Activated effector memory CD4-positive, alpha-beta T cell treated with Interleukin-2 at 50 U/mL for 16 hours (primary cell): Measurements from ENCODE around the gene CPSF4L.
"Not testable (repeated sequence)": the region's sequence is repeated elsewhere in the genome, so short reads cannot be mapped to it uniquely, and the experiment has no call there.

Source experiments
- DNase-seq: peaks from one replicate; pipeline ENCODE4 v3.0.0-alpha.2; 2020

Gene CPSF4L

DNA sequence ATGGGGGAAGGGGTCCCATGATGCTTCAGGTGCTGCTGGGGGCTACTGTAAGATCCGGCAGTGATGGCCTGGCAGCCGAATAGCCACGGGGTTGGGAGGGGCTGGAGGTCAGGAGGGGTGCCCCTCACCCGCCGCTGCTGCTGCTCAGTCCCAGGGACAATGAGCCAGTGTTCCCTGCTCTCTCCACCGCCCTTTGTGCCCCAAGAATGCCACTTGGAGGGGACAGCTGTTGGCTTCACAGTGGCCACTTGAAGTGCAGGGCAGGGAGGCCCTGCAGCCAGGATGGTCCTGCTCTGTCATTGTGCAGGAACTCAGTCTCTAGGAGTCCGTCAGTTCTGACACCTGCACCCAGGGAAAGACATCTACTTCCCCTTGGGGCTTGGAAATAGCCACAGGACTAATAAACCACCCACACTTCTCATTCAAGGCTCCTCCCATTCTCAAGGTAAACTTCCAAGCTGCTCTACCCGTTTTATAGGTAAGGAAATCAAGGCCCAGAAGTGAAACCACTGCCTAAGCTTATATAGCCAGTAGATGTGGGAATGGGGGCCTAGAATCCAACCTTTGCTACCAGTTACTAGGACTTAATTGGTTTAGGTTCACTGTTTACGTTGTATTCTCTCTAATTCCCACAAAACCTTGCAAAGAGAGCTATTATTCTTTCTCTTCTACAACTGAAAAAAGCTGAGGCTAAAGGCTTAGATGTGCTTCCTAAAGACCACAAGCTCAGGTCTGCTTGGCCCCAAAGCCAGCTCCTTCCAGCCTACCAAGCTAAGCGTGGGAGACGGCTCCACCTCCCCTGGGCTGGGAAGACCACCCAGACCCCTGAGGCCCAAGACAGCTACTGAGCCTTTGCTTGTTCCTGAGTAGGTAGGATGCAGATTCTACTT, 6.2 kb upstream of the CPSF4L start:
- no peak for DNase-seq

DNA sequence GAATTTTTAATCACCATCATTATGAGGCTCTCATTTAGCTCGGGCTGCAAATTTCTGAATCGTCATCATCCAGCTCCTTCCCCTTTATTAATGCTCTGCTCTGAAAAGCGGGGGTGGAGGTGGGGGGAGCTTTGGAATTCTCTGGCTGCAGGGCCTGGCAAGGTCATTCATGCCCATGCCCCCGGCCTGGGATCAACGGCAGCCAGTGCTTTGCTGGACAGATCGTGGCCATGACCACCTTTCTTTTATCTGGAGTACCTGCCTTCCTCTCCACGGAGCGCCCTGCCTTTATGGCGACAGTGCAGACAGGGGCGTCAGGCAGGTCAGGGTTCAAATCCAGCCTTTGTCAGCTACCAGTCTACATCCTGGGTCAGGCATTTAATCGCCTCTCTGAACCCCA, 5.1 kb upstream of the CPSF4L start:
- no peak for DNase-seq

DNA sequence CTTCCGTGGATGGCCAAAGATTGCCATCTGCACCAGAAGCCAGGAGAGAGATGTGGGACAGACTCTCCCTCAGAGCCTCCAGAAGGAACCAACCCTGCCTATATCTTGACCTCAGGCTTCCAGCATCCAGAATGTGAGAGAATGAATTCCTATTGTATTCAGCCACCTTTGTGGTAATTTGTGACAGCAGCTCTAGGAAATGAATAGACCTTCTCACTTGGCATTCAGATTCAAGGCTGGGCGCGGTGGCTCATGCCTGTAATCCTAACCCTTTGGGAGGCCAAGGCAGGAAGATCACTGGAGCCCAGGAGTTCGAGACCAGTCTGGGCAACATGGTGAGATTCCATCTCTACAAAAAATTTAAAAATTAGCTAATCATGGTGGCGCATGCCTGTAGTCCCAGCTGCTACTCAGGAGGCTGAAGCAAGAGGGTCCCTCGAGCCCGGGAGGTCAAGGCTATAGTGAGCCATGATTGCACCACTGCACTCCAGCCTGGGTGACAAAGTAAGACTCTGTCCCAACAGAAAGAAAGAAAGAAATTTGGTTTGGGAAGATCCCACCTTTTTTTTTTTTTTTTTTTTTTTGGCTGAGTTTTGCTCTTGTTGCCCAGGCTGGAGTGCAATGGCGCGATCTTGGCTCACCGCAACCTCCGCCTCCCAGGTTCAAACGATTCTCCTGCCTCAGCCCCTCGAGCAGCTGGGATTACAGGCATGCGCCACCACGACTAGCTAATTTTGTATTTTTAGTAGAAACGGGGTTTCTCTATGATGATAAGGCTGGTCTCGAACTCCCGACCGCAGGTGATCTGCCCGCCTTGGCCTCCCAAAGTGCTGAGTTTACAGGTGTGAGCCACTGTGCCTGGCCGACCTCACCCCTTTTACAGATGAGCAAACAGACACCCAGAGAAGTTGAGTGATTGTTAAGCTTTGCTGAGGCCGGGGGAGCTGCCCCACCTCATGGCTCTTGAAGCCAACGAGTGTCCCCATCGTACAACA, 4.3 kb upstream of the CPSF4L start:
- DNase-seq, result no peak

DNA sequence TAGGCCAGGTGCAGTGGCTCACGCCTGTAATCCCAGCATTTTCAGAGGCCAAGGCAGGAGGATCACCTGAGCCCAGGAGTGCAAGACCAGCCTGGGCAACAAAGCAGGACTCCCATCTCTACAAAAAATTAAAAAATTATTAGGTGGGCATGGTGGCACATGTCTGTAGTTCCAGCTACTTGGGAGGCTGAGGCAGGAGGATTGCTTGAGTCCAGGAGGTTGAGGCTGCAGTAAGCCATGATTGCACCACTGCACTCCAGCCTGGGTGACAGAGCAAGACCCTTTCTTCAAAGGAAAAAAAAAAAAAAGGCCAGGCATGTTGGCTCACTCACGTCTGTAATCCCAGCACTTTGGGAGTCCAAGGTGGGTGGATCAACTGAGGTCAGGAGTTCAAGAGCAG, 2.8 kb upstream of the CPSF4L start:
- DNase-seq, result not testable (repeated sequence)

DNA sequence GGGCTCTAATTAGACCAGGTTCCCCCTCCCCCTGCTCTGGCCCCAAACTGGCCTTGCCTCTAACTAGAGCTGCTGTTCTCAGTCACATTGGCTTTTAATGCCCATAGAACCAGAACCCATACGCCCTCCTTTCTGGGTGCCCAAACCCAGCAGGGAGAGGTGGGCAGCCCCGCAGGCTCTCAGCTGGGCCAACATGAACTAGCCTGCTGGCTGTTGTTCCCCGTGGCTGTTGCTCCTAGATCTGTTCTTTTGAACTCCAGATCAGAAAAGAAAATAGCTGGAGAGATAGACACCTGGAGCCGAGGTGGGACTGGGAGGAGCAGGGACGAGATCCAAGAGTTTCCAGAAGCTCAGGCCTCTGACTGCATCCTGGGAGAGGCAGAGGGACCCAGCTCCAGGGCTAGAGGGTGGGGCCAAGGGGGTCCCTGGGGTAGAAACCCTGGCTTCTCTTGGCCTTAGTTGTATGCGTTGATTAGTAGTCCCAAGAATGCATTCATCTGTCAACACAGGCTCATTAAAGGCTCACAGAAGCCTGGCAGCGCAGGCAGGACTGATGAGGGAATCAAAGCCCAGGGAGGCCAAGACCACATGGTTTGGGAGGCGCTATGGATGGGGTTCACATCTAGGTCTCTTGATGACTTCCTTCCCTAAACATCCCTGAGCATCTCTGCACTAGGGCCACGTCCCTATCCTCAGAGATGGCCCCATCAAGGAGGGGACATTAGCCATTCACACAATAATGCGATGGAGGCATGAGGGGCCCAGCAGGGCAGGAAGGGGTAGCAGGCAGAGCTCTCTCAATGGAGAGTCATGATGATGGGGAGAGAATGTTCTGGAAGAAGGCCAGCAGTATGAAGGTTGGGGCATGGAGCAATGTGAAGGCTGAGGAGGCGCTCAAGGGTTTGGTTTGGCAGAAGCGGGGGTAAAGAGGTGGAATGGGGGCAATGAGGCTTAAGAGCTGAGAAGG, 1.3 kb upstream of the CPSF4L start:
- no peak for DNase-seq

DNA sequence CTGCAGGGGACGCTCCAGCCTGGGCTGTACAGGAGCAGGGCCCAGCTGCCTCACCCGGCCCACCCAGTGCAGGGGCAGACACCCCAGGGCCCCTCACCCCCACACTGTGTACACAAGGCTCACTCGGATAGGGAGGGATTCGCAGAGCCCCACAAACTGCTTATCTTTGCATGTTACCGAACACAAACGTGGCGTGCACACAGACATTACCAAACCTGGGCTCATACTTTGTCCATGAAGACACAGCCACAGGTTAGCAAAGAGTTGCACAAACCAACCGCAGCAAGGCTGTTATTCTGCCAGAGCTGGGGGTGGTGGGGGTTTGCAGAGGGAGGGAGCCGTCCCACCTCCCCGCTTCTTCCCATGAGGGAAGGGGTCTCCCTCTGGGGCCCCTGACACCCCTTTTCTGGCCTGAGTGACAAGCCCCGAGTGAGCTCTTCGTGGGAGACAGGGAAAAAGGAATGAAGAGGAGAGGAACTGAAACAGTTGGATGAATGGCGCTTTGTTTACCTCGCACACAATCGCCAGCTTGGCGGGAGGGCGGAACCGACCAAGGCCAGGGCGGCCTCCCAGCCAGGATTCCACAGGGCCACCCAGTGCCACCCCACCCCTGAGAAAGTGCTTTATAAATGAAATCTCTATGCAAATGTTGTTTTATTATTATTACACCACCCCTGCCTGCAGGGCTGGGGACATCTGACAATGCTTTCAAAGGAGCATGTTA, 434 bp upstream of the CPSF4L start:
- DNase-seq, result no peak

DNA sequence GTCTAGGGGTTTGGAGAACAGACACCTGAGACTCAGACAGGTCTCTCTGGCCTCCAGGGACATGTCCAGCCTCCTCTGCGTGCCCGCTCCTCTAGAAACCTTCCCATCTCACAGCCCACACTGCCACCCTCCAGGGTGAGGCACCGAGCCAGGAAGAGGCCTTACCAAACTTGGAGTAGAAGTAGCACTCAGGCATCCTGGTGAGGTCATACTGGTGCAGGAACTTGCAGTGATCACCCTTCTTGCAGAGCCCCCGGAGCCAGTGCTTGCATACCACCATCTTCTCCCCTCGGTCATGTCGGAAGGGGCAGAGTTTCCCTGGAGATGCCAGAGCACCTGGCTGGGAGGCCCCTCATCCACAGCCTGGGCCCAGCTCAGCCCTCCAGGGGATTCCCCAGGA, 4.2 kb downstream of the CPSF4L start:
- no peak for DNase-seq

DNA sequence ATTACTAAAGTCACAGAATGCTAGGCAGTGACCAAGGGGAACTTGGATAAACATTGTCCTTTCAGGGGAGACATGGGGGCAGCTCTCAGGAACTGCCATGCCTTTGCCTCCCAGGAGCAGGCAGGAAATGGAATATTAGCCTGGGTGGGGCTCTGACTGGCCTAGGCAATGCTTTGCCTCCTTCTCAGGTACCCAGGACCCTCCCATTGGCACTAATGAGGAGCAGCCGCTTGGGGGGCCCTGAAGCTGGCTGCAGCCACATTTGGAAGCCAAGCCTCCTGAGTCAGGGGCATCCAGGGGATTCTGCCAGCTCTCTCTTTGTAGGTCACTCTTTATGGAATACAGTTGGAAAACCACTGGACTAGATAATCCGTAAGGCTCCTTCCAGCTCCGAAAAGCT, 5.5 kb downstream of the CPSF4L start:
- no peak for DNase-seq

DNA sequence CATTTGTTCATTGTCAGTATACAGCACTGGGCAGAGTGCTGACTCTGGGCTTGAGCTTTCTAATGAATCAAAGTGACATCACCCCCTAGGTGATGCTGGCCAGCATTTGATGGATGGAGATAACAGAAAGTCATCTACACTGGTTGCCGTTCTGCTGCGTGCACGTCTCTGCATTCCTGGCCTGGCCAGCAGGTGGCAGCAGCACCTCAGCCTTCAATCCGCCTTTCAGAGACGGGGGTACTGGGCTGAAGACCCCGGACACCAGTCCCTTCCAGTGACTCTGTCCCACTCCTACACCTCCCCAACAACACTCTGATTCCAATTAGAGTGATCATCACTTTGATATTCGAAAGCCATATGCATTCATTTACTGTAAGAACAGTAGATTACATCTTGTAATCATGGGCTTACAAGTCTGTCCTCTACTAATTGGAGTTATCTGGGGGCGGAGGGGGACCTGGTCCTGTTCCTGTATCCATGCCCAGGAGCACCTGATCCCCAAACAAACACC, 6.0 kb downstream of the CPSF4L start:
- peak; percentile 27 for DNase-seq

DNA sequence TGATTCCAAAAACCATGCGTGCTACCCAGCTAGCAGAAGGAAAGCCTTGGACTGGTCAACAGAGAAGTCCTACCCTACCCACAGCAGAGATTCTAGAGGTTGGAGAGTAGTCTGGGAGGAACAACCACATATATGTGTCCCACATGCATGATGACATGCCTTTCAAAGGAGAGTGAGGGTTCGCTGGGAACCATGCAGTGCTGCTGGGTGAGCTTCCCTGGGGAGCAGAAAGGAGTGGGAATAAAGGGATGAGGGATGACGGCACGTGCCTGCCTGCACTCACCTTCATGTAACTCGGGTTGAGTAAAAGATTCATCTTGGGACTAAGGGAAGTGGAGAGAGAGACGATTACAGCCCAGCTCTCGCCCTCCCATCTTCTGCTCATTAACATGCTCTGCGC, 9.8 kb downstream of the CPSF4L start:
- no peak for DNase-seq

DNA sequence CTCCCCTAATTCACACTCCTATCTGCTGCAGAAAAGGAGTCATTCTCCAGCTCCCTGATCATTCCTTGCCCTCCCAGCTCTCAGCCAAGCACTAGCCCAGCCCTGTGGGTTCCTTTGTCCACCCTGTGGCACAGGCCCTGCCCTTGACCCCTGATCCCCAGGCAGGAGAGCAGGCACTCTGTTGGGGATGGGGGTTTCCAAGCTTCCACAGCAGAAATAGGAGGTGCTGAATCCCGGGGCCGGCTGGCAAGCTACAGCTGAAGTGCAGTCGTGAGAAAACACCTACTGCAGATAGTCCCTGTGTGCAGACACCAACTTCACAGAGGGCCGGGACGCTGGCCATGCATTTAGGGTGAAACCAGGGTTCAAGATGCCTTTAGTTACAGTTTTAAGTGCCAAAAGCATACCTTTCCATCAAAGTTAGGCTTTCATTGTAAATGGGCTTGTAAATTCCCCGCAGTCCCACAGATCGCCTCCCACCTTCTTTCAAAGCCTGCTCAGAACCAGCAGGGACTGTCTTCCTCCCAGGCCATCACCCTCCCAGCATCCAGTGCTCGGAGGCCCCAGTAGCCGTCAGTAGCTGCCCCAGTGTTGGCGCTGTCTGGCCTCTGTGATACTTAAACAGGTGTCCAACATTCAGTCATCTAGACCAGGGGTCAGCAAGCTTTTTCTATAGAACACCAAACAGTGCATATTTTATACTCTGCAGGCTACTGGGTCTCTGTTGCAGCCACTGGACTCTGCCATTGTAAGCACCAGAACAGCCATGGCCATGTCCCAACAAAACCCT, 10.6 kb downstream of the CPSF4L start:
- no peak for DNase-seq

DNA sequence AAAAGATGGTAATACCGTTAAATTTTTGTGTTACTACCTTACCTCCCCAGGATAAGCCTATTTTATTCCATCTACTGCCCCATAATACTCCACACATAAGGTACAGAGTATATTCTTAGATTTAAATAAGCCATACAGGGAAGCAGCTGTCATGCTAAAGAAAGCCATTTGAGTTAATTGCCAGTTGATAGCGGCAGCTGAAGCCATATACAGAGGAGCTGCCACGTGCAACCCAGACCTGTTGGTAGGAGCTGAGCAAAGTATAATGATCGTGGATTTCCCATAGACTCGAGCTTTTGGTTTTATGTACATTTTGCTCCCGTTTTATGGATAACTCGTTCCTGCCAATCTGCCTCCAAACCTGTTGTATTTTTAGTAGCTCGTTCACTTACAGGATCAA, 12.0 kb downstream of the CPSF4L start:
- no peak for DNase-seq

DNA sequence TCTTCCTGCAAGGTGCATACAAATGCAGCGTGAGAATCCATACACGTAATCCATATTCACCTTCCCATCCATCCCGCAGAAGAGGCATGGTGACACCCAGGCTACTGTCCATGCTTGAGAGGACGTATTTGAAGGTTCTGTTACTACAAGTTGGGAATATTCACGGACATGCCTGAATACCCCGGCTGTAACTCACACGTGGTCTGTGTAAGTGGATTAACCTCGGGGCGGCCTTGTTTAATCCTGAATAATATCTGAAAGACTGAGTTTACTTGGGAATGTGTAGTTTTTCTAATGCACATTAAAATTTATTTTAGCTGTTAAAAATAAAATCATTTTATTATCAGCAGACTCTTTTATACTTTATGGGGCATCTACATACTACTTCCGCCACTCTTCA, 13.1 kb downstream of the CPSF4L start:
- no peak for DNase-seq

DNA sequence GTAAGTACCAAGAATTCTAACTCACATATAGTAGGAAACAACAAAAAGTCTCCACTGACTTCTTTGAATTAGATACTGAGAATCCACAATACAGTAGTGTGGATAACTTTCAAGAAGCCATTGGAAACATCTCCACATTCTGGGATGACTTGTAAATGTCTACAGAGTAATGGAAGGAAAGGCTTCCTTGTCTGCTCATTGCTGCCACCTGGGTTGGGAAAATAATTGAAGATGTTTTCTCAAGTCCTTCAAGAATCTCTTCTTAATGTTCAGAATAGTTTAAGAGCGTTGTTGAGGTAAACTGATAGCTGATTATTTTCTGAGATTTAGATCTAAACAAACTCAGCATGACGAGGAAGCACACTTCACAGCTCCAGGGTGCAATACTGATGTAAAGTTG, 14.0 kb downstream of the CPSF4L start:
- DNase-seq, result no peak

DNA sequence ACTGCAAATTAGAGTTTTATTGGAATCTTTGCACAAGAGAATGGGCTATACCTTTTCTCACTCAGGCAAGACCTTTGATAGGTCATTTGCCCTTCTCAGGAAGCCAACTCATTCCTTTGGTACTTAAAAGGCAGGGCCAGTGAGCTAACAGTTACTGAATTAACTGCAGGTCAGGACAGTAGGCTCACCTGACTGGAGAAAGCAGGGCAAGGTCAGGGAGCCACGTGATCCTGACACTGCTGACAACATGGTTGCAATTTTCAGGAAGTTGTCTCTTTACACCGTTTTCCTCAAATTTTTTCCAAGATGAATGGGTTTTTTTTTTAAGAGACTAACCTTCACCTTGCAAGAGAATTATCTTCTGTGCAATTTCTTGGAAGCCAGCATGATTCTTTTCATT, 21.1 kb downstream of the CPSF4L start:
- DNase-seq, result no peak

DNA sequence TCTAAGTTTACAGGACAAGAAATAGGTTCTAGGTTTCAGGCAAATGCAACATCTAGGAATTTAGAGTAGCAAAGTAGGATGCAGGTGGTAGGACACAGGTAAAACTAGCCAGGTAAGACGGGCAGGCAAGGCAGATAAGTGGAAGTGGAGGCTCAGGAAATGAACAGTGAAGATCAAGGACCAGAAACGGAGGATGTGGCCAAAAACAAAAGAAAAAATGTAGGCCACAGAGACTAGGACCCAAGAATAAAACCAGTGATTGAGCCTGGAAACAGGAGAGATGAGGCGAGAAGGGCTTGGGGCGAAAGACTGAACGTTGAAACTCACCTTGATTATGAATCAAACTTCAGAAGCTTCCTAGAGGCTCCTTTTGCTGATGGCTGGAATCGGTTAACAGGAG, 24.0 kb downstream of the CPSF4L start:
- DNase-seq, result no peak

DNA sequence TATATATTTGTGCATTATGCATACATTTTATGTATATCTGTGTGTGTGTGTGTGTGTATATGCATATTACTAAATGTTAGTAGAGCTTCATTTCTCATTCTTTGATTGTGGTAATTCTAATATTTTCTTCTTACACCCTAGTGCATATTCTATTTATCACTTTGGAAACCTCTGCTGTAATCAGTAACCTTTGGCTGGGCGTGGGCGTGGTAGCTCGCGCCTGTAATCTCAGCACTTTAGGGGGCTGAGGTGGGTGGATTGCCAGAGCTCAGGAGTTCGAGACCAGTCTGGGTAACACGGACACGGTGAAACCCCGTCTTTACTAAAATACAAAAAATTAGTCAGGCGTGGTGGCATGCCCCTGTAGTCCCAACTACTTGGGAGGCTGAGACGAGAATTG, 26.9 kb downstream of the CPSF4L start:
- DNase-seq, result no peak

DNA sequence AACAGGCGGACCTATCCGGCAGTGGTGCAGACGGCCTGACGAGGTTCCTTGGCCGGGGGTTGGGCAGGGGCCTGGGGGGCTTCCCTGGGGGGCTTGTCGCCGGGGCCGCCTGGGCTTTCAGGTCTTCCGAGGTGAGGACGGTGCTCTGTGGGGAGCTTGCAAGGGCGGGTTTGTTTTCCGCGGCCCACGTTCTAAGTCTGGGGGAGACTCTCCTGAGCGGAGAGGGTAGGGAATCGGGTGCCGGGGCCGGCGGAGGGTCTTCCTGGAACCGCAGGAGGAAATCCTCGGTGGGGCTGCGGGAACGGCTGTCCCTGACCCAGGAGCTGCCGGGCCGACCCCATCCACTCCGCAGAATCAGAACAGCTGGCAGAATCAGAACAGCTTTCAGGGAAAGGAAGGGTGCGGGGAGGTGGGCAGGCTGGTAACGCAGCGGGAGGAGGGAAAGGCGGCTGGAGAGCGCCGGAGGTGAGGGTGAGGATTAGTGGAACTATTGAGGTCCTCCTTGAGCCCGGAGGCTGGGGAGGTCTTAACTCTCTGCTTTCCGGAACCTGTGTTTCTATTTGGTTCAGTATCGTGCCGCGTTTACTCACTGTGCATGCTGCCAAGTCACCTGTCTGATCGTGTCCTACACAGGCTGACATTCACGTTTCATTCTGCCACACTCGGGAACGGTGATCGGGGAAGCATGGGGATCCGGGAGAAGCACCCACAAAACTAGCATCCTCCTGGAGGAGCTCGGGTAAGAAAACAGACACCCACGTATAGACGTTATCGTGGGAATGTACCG, 28.9 kb downstream of the CPSF4L start:
- DNase-seq, result no peak

DNA sequence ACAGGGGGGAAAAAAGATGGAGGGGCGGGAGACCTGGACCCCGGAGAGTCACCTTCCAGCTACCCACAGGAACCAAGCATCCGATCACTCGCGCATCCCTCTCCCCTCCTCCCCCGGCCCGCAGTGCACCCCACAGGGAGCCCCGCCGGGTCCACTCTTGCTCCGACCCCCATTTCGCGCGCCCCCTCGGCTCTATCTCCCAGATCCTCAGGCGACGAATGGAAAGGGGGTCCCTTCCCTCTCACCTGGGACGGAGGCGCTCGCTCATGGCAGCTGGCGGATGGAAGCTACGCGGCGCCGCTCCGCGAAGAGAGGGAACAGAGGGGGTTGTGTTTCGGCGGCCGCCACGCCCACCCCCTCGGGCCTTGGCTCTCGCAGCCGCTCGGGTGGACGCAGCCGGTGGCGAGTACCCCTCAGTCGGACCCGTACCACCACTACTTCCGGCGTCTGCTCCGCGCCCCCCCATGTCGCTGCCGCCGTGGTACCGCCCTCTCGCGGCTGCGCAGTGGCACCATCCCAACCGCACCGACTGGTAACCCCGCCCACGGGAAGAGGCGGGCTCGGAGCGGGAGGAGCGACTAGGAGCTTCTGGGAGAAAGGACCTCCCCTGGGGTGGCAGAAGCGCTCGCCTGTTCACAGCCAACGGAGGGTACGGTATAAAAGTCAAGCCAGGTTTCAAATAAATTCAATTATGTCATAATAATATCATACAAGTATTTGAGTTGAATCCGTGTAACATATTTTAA, 29.7 kb downstream of the CPSF4L start:
- peak; percentile 96 for DNase-seq
